Activated T-cell treated with anti-CD3 and anti-CD28 coated beads, Interleukin-2, amount 50 U/mL, for 24 hours (primary cell): ENCODE data around the gene CCDC154.
A peak's percentile ranks its signal among the peaks of the same experiment; 100 is the strongest.
"Not testable (repeated sequence)": the region's sequence is repeated elsewhere in the genome, so short reads cannot be mapped to it uniquely, and the experiment has no call there.

ENCODE experiments used
- DNase-seq: peaks from one replicate; pipeline ENCODE4 v3.0.0-alpha.2; 2020
- H3K27ac Mint-ChIP-seq: 2 replicates; pipeline ENCODE4 v1.8.0; 2020; ENCODE audit warnings: mild to moderate bottlenecking, mixed read lengths
- H3K27me3 Mint-ChIP-seq: 2 replicates; pipeline ENCODE4 v1.8.0; 2020; ENCODE audit warnings: mixed read lengths
- H3K36me3 Mint-ChIP-seq: 2 replicates; pipeline ENCODE4 v1.8.0; 2020; ENCODE audit warnings: low read depth, mixed read lengths
- H3K4me1 Mint-ChIP-seq: 2 replicates; pipeline ENCODE4 v1.8.0; 2020; ENCODE audit warnings: low read depth, mixed read lengths
- H3K4me3 Mint-ChIP-seq: 2 replicates; pipeline ENCODE4 v1.8.0; 2020; ENCODE audit warnings: mild to moderate bottlenecking, moderate library complexity, mixed read lengths
- H3K9me3 Mint-ChIP-seq: 2 replicates; pipeline ENCODE4 v1.8.0; 2020; ENCODE audit warnings: mixed read lengths

Gene CCDC154

GRCh38 chr16:1451702-1452392, 7.5 kb upstream of the CCDC154 start:
- Mint-ChIP-seq H3K36me3 (peaks cover 63% of the 10 kb centered on the region), H3K27me3 (no peaks in the 10 kb centered on the region), H3K4me1 (no peaks in the 10 kb centered on the region), H3K9me3 (no peaks in the 10 kb centered on the region), H3K27ac (peak overlapping the region; percentile 26), H3K4me3 (no peak overlapping the region)
- DNase-seq, result no peak

- Mint-ChIP-seq H3K4me3 (no peak overlapping the region), H3K9me3 (no peaks in the 10 kb centered on the region)
Observed at GRCh38 chr16:1450841-1451240, 6.5 kb upstream of the CCDC154 start.

DNA sequence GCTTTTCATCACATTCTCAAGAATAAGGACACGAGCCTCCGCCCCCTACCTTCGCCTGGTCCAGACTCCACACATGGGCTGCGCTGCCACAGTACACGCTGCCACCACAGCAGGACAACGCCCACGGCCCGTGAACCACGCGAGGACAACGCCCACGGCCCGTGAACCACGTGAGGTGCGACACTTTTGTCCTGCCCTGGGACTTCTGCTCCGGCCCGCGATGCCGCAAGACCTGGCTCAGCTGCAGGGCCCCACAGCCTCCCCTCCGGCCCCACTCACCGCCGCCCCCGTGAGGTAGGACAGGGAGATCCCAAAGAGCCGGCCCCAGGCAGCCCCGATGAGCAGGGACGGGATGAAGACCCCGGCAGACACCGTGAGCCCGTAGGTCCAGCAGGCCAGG, 5.9 kb upstream of the CCDC154 start:
- no peaks in the 10 kb centered on the region for H3K27me3 Mint-ChIP-seq
- no peak overlapping the region for H3K4me3 Mint-ChIP-seq
- H3K9me3 Mint-ChIP-seq, result no peaks in the 10 kb centered on the region
- H3K4me1 Mint-ChIP-seq, result no peaks in the 10 kb centered on the region
- no peak overlapping the region for H3K27ac Mint-ChIP-seq
- peaks cover 64% of the 10 kb centered on the region for H3K36me3 Mint-ChIP-seq
- DNase-seq, result no peak

More at GRCh38 chr16:1450841-1451240, 6.5 kb upstream of the CCDC154 start:
- no peak for DNase-seq
- peaks cover 64% of the 10 kb centered on the region for H3K36me3 Mint-ChIP-seq
- H3K27me3 Mint-ChIP-seq, result no peaks in the 10 kb centered on the region
- H3K27ac Mint-ChIP-seq, result no peak overlapping the region
- no peaks in the 10 kb centered on the region for H3K4me1 Mint-ChIP-seq

DNA sequence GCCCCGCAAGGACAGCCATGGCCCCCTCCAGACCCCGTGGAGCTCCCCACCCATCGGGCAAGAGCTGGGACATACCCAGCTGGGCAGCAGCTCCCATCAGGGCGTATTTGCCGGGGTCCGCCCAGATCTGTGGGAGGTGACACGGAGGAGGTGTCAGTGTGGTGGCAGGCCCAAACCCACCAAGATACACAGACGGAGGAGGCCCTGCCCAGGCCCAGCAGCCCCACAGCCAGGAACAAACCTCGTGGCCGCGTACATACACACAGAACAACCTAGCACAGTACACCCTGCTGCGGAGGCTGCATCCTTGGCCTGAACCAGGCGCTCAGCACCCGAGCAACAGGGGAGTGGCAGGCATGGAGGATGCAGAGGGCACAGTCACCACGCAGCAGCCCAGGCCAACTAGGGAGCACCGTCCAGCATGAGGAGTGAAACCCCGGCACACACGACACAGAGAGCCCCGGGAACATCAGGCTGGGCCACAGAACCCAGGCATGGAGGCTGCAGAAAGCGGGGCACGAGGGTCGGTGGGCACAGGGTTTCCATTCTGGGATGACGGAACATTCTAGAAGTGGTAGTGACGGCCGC, 4.9 kb upstream of the CCDC154 start:
- H3K9me3 Mint-ChIP-seq, result no peaks in the 10 kb centered on the region
- H3K4me1 Mint-ChIP-seq, result no peaks in the 10 kb centered on the region
- no peak overlapping the region for H3K27ac Mint-ChIP-seq
- peaks cover 60% of the 10 kb centered on the region for H3K36me3 Mint-ChIP-seq
- DNase-seq, result no peak
- no peaks in the 10 kb centered on the region for H3K27me3 Mint-ChIP-seq
- no peak overlapping the region for H3K4me3 Mint-ChIP-seq

DNA sequence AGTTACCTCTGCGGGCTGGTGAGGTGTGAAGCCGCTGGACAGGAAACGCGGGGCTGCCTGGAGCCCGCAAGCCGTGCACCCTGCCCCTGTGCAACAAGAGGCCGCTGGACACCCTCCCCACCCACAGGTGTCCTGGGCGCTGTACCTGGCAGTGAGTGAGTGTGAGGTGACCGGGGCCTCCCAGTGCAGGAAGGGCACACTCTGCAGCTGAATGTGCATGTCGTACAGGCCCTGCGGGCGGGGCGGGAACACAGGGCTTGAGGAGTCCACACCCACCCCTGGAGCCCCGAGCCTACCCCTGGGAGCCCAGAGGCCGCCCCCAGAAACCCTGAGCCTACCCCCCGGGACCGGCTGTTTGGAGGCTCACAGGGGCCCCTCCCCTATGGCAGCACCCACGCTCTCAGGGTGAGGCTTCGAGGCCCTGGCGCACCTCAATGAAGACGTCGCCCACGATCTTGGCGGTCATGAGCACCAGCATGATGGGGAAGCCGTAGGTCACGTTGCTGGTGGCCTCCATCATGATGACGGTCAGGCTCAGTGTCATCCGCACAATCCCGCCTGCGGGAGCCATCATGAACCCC, 4.3 kb upstream of the CCDC154 start:
- Mint-ChIP-seq H3K4me1 (no peaks in the 10 kb centered on the region), H3K4me3 (no peak overlapping the region), H3K27ac (no peak overlapping the region), H3K36me3 (peaks cover 55% of the 10 kb centered on the region), H3K9me3 (no peaks in the 10 kb centered on the region), H3K27me3 (no peaks in the 10 kb centered on the region)
- DNase-seq, result no peak

- H3K27ac Mint-ChIP-seq, result no peak overlapping the region
- H3K9me3 Mint-ChIP-seq, result no peaks in the 10 kb centered on the region
- no peak overlapping the region for H3K4me3 Mint-ChIP-seq
- DNase-seq, result no peak
- H3K27me3 Mint-ChIP-seq, result no peaks in the 10 kb centered on the region
- H3K4me1 Mint-ChIP-seq, result no peaks in the 10 kb centered on the region
- peaks cover 48% of the 10 kb centered on the region for H3K36me3 Mint-ChIP-seq
Observed at GRCh38 chr16:1447965-1448364, 3.6 kb upstream of the CCDC154 start.

DNA sequence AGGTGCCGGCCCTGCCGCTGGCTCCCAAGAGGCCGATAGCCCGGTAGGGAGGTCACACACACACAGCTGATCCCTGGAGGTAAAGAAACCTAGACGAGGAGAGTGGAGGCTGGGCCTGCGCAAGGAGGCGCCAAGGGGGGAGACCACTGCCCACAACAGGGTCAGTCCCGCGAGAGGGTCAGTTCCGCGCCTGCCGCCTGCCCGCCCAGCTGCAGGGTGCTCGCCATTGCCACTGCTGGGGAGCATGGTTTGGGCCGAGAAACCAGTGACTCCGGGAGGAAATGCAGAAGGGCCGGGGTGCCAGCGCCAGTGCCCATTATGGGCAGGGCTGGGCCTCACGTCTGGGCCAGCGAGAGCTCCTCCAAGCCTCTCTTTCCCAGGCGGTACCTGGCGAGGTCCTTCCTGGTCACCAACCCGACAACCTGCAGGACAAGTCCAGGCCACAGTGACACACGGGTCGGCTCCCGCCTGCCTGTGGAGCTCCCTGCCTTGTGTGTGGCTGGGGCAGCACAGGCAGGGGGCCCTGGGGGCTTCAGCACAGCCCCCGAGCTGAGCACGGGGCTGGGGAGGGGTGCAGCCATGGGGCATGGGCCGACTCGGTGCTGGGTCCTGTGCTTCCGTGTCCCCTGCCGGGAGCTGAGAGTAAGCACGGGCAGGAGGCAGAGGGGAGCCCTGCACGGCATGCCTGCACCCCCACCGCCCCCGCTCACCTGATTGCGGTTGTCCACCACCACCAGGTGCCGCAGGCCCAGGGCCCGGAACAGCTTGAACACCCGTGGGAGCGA, 2.1 kb upstream of the CCDC154 start:
- no peak overlapping the region for H3K27ac Mint-ChIP-seq
- H3K9me3 Mint-ChIP-seq, result no peaks in the 10 kb centered on the region
- peaks cover 37% of the 10 kb centered on the region for H3K36me3 Mint-ChIP-seq
- no peak for DNase-seq
- H3K27me3 Mint-ChIP-seq, result no peaks in the 10 kb centered on the region
- H3K4me1 Mint-ChIP-seq, result no peaks in the 10 kb centered on the region
- H3K4me3 Mint-ChIP-seq, result no peak overlapping the region

DNA sequence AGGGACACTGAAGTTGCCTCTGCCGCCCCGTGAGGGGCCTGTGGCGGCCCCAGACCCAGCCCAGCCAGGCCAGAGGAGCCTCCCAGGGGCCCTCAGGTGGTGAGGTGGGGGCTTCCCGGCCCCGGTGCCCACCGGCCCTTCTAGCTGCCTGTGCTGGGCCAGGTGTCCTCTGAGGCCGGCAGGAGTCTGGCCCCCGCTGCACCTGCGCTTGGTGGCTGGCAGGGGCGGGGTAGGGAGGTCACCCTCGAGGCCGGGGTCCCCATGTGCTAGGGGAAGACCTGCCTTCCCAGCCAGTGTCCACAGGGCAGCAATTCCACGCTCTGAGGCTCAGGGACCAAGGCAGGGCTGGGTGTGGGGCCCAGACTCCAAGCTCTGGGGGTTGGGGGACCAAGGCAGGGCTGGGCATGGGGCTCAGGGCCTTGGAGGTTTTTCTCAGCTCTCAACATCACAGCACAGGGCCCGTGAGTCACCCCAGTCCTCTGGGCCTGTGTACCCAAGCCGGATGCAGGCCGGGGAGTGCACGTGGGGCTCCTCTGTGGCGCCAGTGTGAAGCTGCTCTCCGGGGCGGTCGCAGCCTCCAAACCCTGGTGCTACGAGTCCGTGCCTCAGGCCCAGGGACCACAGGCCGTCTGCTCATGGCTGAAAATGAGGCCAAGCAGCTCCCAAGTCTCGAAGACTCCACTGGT, 1.3 kb upstream of the CCDC154 start:
- H3K27me3 Mint-ChIP-seq, result no peaks in the 10 kb centered on the region
- H3K4me1 Mint-ChIP-seq, result no peaks in the 10 kb centered on the region
- peaks cover 32% of the 10 kb centered on the region for H3K36me3 Mint-ChIP-seq
- DNase-seq, result no peak
- no peak overlapping the region for H3K27ac Mint-ChIP-seq
- H3K4me3 Mint-ChIP-seq, result no peak overlapping the region
- no peaks in the 10 kb centered on the region for H3K9me3 Mint-ChIP-seq

- no peak for DNase-seq
- Mint-ChIP-seq H3K27me3 (no peaks in the 10 kb centered on the region), H3K4me3 (no peak overlapping the region), H3K9me3 (no peaks in the 10 kb centered on the region), H3K27ac (no peak overlapping the region), H3K36me3 (peaks cover 25% of the 10 kb centered on the region), H3K4me1 (no peaks in the 10 kb centered on the region)
Observed at GRCh38 chr16:1444730-1445517, 568 bp upstream of the CCDC154 start.

GRCh38 chr16:1443403-1443973, 868 bp downstream of the CCDC154 start:
- peaks cover 14% of the 10 kb centered on the region for H3K36me3 Mint-ChIP-seq
- H3K9me3 Mint-ChIP-seq, result no peaks in the 10 kb centered on the region
- H3K4me1 Mint-ChIP-seq, result no peaks in the 10 kb centered on the region
- no peak for DNase-seq
- H3K27me3 Mint-ChIP-seq, result no peaks in the 10 kb centered on the region
- no peak overlapping the region for H3K4me3 Mint-ChIP-seq
- no peak overlapping the region for H3K27ac Mint-ChIP-seq

DNA sequence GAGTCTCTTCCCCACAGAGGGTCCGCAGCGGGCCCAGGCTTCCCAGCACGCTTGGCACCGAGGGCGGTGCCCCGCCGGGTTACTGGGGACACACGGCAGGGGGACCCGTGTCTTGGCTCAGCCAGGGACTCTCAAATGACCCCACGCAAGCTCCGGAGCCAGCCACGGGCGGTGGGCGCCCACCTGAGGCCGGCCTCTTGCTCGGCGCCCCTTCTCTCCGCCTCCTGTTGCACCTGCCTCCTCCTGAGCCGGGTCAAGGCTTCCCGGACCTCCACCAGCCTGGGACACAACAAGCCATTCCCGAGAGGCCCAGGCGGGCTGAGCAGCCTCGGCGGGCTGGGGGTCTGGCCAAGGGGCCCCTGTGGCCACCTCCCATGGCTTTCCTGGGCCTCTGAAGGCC, 1.7 kb downstream of the CCDC154 start:
- Mint-ChIP-seq H3K27me3 (no peaks in the 10 kb centered on the region), H3K4me3 (no peak overlapping the region), H3K4me1 (no peaks in the 10 kb centered on the region), H3K9me3 (no peaks in the 10 kb centered on the region), H3K27ac (no peak overlapping the region), H3K36me3 (peaks cover 8% of the 10 kb centered on the region)
- DNase-seq, result no peak

DNA sequence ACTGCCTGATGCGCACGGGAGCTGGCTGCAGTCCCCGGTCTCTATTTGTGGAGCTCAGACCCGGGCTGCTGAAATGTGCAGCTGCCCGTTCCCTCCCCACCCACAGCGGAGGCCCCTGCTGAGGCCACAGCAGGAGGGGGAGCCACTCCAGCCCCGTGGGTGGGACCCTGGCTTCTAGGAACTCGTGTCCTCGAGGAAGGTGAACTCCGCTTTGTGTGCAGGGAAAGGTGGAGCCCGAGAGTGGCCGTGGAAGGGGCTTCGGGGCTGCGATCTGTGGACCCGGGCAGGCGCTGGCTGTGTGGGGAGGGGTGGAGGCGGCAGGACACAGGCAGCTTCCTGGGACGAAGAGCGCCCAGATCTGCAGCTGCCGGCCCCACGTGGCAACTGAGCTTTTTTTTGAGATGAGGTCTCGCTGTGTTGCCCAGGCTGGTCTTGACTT, 2.9 kb downstream of the CCDC154 start:
- peaks cover 7% of the 10 kb centered on the region for H3K36me3 Mint-ChIP-seq
- no peaks in the 10 kb centered on the region for H3K4me1 Mint-ChIP-seq
- no peak overlapping the region for H3K4me3 Mint-ChIP-seq
- H3K27ac Mint-ChIP-seq, result no peak overlapping the region
- no peak for DNase-seq
- H3K27me3 Mint-ChIP-seq, result no peaks in the 10 kb centered on the region
- no peaks in the 10 kb centered on the region for H3K9me3 Mint-ChIP-seq

DNA sequence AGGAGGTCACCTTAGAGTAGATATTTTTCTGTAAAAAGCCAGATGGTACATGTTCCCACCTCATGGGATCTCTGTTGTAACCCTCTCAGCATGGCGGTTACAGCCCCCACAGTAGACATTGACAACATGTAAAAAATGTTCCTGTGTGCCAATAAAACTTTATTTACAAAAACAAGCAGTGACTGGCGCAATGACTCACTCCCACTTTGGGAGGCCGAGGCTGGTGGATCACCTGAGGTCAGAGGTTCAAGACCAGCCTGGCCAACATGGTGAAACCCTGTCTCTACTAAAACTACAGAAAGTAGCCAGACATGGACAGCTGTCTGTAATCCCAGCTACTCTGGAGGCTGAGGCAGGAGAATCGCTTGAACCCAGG, 4.7 kb downstream of the CCDC154 start:
- H3K36me3 Mint-ChIP-seq, H3K4me3 Mint-ChIP-seq, H3K27ac Mint-ChIP-seq, H3K27me3 Mint-ChIP-seq, DNase-seq, H3K9me3 Mint-ChIP-seq, H3K4me1 Mint-ChIP-seq: not testable (repeated sequence)
